OCI-LY7 (cell line): Measurements from ENCODE around the gene B4GALNT4.

Experiments used
- EZH2phosphoT487 ChIP-seq: fragments of 200-600 bp; sonication (generic); IDR thresholded peaks from 2 replicates; pipeline ENCODE4 v1.6.1; 2018; ENCODE audit warnings: low read depth, borderline replicate concordance, mild to moderate bottlenecking, mixed run types, antibody characterized with exemption, low read length, moderate library complexity, mixed read lengths
- TF ChIP-seq, protein P1 (sequence below): fragments of 200-600 bp; sonication (generic); conservative IDR thresholded peaks from 2 replicates; pipeline ENCODE4 v1.5.1; 2014; ENCODE audit warnings: mild to moderate bottlenecking, antibody characterized with exemption, low read length, moderate library complexity, mixed read lengths

DNA sequence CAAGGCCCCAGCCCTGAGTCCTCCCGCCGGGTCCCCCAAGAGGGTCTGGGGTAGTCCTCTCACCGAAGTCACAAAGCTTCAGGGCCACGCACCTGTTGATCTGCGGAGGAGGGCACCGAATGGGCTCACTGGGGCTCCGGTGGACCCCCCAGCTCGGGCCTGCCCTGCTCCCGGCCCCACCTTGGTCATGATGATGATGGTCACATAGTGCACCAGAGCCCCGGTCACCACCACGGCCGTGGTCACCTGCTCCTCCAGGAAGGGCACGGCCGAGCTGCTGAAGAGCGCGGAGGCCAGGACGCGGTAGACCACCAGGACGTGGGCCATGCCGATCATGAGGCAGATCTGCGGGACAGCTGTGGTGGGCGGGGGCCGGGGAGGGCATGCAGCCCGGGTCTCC is 59.0 kb downstream of the B4GALNT4 start:
- TF ChIP-seq, protein P1, sequence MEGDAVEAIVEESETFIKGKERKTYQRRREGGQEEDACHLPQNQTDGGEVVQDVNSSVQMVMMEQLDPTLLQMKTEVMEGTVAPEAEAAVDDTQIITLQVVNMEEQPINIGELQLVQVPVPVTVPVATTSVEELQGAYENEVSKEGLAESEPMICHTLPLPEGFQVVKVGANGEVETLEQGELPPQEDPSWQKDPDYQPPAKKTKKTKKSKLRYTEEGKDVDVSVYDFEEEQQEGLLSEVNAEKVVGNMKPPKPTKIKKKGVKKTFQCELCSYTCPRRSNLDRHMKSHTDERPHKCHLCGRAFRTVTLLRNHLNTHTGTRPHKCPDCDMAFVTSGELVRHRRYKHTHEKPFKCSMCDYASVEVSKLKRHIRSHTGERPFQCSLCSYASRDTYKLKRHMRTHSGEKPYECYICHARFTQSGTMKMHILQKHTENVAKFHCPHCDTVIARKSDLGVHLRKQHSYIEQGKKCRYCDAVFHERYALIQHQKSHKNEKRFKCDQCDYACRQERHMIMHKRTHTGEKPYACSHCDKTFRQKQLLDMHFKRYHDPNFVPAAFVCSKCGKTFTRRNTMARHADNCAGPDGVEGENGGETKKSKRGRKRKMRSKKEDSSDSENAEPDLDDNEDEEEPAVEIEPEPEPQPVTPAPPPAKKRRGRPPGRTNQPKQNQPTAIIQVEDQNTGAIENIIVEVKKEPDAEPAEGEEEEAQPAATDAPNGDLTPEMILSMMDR: no peak
- no peak for TF ChIP-seq EZH2phosphoT487
